GM19099 (cell line): ENCODE results near the gene RCAN2.

Experiments
- POLR2A ChIP-seq: IDR thresholded peaks from 3 replicates; pipeline ENCODE4 v1.6.1; 2011; ENCODE audit warnings: low read depth; ENCODE audit not compliant: insufficient read length; ENCODE audit errors: extremely low read depth

The RCAN2 gene

DNA sequence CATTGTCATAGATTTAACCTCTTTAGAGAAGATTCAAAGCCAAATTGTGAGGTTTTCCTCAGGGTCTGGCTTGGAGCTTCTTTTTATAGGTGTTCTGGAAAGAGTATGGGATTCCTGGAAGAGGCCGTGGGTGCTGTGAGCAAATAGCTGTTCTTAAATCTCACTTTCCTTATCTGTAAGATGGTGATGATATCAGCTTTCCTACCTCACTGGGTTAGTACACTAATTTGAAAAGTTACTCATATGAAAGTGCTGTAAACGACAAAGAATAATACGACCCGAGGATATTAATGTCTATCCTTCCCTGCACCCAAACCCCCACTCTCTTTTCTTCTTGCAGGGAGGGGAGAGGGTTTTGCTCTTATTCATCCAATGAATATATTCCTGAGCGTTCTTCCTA is 203.6 kb downstream of the RCAN2 start:
- TF ChIP-seq POLR2A, result no peak

DNA sequence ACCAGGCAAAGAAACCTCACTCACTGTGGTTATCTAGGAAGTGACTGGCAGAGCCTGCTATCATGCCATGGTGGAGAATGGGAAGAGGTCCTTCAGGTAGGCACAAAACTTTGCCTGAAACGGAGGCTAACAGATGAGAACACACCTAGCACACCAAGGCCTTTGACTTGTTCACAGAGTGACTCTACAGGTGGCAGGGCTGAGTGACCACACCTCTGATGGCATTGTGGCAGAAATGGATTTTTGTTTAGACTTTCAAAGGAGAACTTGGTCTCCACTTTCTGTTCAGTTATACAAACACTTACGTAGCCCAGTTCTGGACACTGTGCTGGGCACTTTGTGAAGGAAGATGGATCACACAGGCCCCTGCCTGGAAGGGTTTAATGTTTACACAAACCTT is 204.2 kb downstream of the RCAN2 start:
- TF ChIP-seq POLR2A, result no peak

- TF ChIP-seq POLR2A, result no peak
Observed at GRCh38 chr6:46284475-46284874, 206.8 kb downstream of the RCAN2 start.

- TF ChIP-seq POLR2A, result no peak
Observed at GRCh38 chr6:46281110-46281509, 210.1 kb downstream of the RCAN2 start.

DNA sequence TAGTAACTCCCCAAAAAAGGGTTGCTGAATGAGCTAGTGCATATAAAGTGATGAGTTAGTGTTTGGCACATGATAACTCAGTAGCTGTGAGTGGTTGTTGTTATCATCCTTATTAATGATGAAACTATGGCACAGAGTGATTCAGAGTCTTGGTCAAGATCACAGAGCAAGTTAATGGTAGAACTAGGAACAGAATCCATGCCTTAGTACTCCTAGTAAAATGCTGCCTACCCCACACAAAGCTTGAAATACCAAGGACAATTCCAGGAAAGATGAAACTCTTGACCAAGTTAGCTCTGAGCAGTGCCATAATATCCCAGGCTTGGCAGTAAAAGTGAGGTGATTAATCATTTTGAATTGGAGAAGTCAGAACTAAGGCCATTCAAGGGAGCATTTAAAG is 211.4 kb downstream of the RCAN2 start:
- TF ChIP-seq POLR2A, result no peak

DNA sequence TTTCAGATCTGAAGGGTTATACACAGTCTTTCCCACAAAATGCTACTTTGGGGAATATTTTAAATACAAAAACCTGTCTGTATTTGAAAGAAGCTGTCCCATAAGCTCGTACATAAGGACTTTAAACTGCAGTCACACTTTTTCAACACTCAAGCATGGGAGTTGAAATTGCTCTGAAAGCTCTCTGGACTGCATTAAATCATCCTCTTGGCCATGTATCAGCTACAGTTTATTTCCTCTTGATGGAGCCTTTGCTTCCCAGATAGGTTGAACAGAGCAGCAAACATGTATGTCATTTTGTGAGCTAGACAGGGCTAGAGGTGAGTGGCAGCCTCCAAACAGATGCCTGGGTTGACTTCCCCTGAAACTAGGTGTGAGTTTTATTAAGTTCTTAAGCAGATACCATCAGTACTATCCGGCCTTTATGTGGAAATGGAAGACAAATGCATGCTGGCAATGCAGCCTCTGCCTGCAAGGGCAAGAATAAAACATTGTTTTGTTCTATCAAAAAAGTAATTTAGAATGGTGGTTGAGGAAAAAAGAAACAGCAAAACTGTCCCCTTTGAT is 214.6 kb downstream of the RCAN2 start:
- TF ChIP-seq POLR2A, result no peak

DNA sequence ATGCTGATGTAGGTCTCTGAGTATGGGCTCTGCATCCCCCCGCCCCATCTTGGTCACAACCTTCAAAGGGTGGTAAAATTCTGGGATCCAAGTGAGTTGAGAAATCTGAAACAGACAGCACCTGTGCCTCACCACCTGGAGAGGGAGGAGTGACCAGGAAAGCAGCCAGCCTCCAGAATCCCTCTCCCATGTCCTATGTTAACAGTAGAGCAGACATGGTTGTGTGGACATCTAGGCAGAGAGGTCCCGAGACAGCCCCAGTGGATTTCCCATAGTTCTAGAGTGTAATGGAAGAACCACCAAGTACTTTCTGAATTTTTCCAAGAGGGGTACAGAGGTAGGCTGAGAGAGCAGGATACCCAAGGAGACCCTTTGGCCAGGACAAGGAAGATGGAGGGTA is 216.7 kb downstream of the RCAN2 start:
- no peak for TF ChIP-seq POLR2A

DNA sequence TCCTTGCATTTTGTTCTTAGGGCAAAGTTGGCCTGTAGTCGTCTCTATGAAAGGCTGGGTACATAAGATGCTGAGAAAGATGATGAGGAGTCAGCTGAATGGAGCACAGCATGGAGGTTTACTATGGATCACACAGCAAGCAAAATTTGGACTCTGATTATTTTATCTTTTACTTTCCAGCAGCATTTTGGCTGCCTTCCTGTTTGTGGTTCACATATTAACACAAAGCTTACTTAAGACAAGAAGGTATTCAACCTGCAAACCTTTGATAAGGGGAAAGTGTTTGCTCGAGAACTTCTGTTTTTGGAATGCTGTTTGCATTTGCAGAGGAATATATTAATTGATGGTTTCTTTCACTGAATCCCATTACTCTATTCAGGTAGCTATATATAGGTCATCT is 217.3 kb downstream of the RCAN2 start:
- no peak for TF ChIP-seq POLR2A

- TF ChIP-seq POLR2A, result no peak
Observed at GRCh38 chr6:46271728-46272127, 219.5 kb downstream of the RCAN2 start.

DNA sequence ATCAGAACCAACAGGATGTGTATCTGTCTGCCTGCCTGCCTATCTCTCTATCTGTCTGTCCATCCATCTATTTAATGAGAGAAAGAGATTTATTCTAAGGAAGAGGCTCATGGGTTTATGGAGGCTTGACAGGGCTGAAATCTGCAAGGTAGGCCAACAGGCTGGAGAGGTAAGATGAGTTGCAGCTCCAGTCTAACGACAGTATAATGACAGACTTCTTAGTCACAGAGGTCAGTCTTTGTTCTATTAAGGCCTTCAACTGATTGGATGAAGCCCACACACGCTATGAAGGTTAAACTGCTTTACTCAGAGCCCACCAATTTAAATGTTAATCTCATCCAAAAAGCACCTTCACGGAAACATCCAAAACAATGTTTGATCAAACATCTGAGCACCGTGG is 220.1 kb downstream of the RCAN2 start:
- no peak for TF ChIP-seq POLR2A

- TF ChIP-seq POLR2A, result no peak
Observed at GRCh38 chr6:46270336-46270735, 220.9 kb downstream of the RCAN2 start.

DNA sequence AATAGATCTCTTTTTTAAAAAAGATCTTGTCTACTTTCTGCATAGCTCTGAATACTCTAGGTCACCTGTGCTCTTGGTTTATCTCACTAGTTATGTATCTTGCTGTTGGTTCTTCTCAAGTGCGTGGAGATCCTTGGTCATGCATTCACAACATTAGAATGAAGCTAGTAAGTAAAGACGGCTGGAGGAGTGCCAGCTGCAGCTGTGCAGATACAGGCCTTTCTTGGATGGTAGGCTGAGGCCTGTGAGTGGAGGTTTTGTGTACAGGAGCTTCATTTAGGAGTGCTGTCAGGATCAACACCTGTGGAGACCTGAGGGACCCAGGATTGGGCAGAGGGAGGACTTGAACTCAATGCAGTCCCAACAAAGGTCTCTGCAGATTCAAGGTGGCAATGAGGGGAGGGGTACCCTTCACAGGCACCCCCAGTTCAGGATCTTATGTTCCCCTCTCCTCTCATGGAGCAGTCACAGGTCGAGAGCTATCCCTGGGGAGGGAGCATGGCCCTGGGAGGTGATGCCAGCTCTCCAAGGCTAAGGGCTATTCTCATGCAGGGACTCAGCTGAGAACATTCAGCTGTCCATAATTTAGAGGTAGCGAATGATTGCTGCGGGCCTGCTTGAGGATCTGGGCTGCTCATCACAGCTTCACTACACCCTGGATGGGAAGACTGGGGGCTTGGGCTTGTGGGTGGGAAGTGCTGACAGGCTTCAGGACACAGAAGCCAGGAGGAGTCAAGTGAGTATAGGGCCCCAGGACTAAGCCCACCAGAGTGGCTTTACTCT is 221.6 kb downstream of the RCAN2 start:
- no peak for TF ChIP-seq POLR2A

DNA sequence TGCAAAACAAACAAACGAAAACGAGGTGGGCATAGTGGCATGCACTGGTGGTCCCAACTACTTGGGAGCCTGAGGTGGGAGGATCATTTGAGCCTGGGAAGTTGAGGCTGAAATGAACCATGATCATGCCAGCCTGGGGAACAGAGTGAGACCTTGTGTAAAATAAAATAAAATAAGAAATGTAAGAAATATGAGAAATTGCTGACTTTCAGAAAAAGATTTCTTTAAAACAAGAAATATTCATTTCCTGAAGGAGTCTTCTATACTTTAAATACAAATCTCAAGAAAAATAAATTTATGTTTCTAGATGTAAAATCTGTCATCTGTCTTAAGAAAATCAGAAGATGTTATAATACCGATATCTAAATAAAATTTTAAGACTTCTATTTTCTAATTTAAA is 223.7 kb downstream of the RCAN2 start:
- no peak for TF ChIP-seq POLR2A

GRCh38 chr6:46265373-46265772 is 225.9 kb downstream of the RCAN2 start:
- no peak for TF ChIP-seq POLR2A

GRCh38 chr6:46263707-46264086 is 227.6 kb downstream of the RCAN2 start:
- TF ChIP-seq POLR2A, result no peak

GRCh38 chr6:46262928-46263706 is 228.1 kb downstream of the RCAN2 start:
- no peak for TF ChIP-seq POLR2A

- no peak for TF ChIP-seq POLR2A
Observed at GRCh38 chr6:46258249-46258648, 233.0 kb downstream of the RCAN2 start.

DNA sequence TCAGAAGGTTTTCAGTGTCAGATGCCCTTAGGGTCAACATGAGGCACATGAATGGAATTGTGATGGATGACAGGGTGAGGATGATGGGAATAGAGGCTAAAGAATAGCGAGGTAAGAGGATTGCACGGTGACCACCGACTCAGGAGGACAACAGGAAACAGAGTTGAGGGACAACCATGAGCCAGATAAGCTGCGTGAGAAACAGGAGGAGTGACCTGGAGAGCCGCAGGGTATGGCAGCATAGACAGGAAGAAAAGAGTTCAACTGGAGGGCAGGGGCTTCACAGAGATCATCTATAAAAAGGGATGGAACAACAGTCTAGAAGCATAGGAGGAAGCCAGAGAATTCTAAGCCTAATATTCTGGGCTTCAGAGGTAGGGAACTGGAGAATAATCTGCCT is 235.7 kb downstream of the RCAN2 start:
- no peak for TF ChIP-seq POLR2A
